ENCODE data around the gene TRAF1. TPM values are rescaled to one million over a fixed set of nuclear protein-coding genes. Genes with fewer than 3 reads are reported as not detected.

The TRAF1 gene
- total RNA-seq, 4 donors from 2014 or later: 12.3 to 21.0 (median 19.8) TPM

- H3K36me3 ChIP-seq: peaks cover 0 to 25% (median 0%) of the 10 kb centered on the region in 3 donors
- no peak for DNase-seq (ENCODE audit: low spot score in 2 of 2)
- no peaks in the 10 kb centered on the region for H3K9me3 ChIP-seq
- peaks cover 0 to 6% (median 3%) of the 10 kb centered on the region in 4 donors for H3K4me1 ChIP-seq
- H3K27ac ChIP-seq: no peak overlapping the region
- WGBS, 2 donors: 80 to 83% methylated on average over 12 of the region's 12 CpGs
- no peak for TF ChIP-seq POLR2A (IDR thresholded peaks at IDR 0.05)
- no peak for TF ChIP-seq EP300 (IDR thresholded peaks at IDR 0.05)
- TF ChIP-seq CTCF (IDR thresholded peaks at IDR 0.05): no peak
- H3K27me3 ChIP-seq: no peaks in the 10 kb centered on the region
- no peak overlapping the region for H3K4me3 ChIP-seq
Observed at GRCh38 chr9:120901755-120902568, 24.6 kb downstream of the TRAF1 start.

GRCh38 chr9:120900824-120901223 is 25.8 kb downstream of the TRAF1 start:
- TF ChIP-seq POLR2A (IDR thresholded peaks at IDR 0.05): no peak
- 85 to 88% methylated on average over 3 of the region's 3 CpGs for WGBS, 2 donors
- H3K9me3 ChIP-seq: no peaks in the 10 kb centered on the region
- no peaks in the 10 kb centered on the region for H3K27me3 ChIP-seq
- no peak for DNase-seq (ENCODE audit: low spot score in 2 of 2)
- H3K4me3 ChIP-seq: no peak overlapping the region
- H3K4me1 ChIP-seq: peaks cover 0 to 8% (median 3%) of the 10 kb centered on the region in 4 donors
- H3K36me3 ChIP-seq: peaks cover 0 to 25% (median 0%) of the 10 kb centered on the region in 3 donors
- H3K27ac ChIP-seq: no peak overlapping the region

GRCh38 chr9:120899490-120900068 is 27.0 kb downstream of the TRAF1 start:
- TF ChIP-seq POLR2A (IDR thresholded peaks at IDR 0.05) (no peak), EP300 (IDR thresholded peaks at IDR 0.05) (no peak), CTCF (IDR thresholded peaks at IDR 0.05) (no peak)
- no peak overlapping the region for H3K4me3 ChIP-seq
- H3K4me1 ChIP-seq: peaks cover 0 to 18% (median 3%) of the 10 kb centered on the region in 4 donors
- 86 to 92% methylated on average over 6 of the region's 6 CpGs for WGBS, 2 donors
- no peak for DNase-seq (ENCODE audit: low spot score in 2 of 2)
- no peaks in the 10 kb centered on the region for H3K9me3 ChIP-seq
- H3K36me3 ChIP-seq: peaks cover 0 to 17% (median 0%) of the 10 kb centered on the region in 3 donors
- H3K27me3 ChIP-seq: no peaks in the 10 kb centered on the region
- no peak overlapping the region for H3K27ac ChIP-seq

- H3K4me3 ChIP-seq: no peak overlapping the region
- H3K27ac ChIP-seq: no peak overlapping the region
- H3K36me3 ChIP-seq: peaks cover 0 to 5% (median 0%) of the 10 kb centered on the region in 3 donors
- TF ChIP-seq POLR2A (IDR thresholded peaks at IDR 0.05) (no peak), CTCF (IDR thresholded peaks at IDR 0.05) (no peak), EP300 (IDR thresholded peaks at IDR 0.05) (no peak)
- no peaks in the 10 kb centered on the region for H3K9me3 ChIP-seq
- WGBS, 2 donors: 75 to 79% methylated on average over 3 of the region's 3 CpGs
- no peak for DNase-seq (ENCODE audit: low spot score in 2 of 2)
- H3K4me1 ChIP-seq: peaks cover 0 to 30% (median 3%) of the 10 kb centered on the region in 4 donors
- H3K27me3 ChIP-seq: no peaks in the 10 kb centered on the region
Observed at GRCh38 chr9:120898396-120898795, 28.2 kb downstream of the TRAF1 start.

GRCh38 chr9:120895951-120896350 is 30.6 kb downstream of the TRAF1 start:
- no peak for DNase-seq (ENCODE audit: low spot score in 2 of 2)
- H3K9me3 ChIP-seq: no peaks in the 10 kb centered on the region
- H3K36me3 ChIP-seq: no peaks in the 10 kb centered on the region
- H3K27me3 ChIP-seq: no peaks in the 10 kb centered on the region
- H3K4me1 ChIP-seq: peaks cover 0 to 35% (median 9%) of the 10 kb centered on the region in 4 donors
- H3K27ac ChIP-seq: no peak overlapping the region
- no peak for TF ChIP-seq CTCF (IDR thresholded peaks at IDR 0.05)
- no peak overlapping the region for H3K4me3 ChIP-seq
- WGBS, 2 donors: 94 to 96% methylated on average over 2 of the region's 2 CpGs

All from tibial nerve (tissue), 4 donors.